SU-DHL-6 (cell line): ENCODE data around the gene FHAD1.

ENCODE experiments used
- CTCF ChIP-seq: fragments of 200-600 bp; sonication (generic); IDR thresholded peaks from one replicate; pipeline ENCODE4 v1.5.1; 2017; ENCODE audit warnings: antibody characterized with exemption, mild to moderate bottlenecking, low read length, moderate library complexity; ENCODE audit not compliant: insufficient read depth, poor library complexity, severe bottlenecking
- EZH2phosphoT487 ChIP-seq: fragments of 200-600 bp; sonication (generic), shearing (Covaris generic); conservative IDR thresholded peaks from 2 replicates; pipeline ENCODE4 v1.6.1; 2018; ENCODE audit warnings: mild to moderate bottlenecking, antibody characterized with exemption, low read length, moderate library complexity, mixed read lengths

GRCh38 chr1:15205586-15206346, 41.3 kb upstream of the FHAD1 start:
- TF ChIP-seq CTCF, result no peak
- no peak for TF ChIP-seq EZH2phosphoT487
